Neural cell (in vitro differentiated cells): ENCODE measurements around the gene PHACTR1. TPM values are rescaled to one million over a fixed set of nuclear protein-coding genes. Genes with fewer than 3 reads are reported as not detected.

ENCODE experiments used
- H2AFZ ChIP-seq: fragments of 200-600, 300-800 bp; sonication (generic), shearing (Covaris generic); 2 replicates; pipeline ENCODE4 v1.6.0; 2014; ENCODE audit warnings: low read depth, mild to moderate bottlenecking, antibody characterized with exemption, low read length, moderate library complexity
- H3F3A ChIP-seq: fragments of 200-600 bp; shearing (Covaris generic); 2 replicates; pipeline ENCODE4 v1.6.1; 2016; ENCODE audit warnings: mild to moderate bottlenecking, moderate library complexity, mixed read lengths, antibody characterized with exemption, low read length; ENCODE audit not compliant: insufficient read depth, poor library complexity, severe bottlenecking
- H3K27ac ChIP-seq: fragments of 200-600, 300-800 bp; sonication (generic), shearing (Covaris generic); 2 replicates; pipeline ENCODE4 v1.5.1; 2014; ENCODE audit warnings: mild to moderate bottlenecking, low read length, moderate library complexity
- H3K27me3 ChIP-seq: fragments of 300-800, 200-600 bp; sonication (generic), shearing (Covaris generic); 2 replicates; pipeline ENCODE4 v1.6.0; 2014; ENCODE audit warnings: mild to moderate bottlenecking, low read depth, low read length, moderate library complexity; ENCODE audit not compliant: insufficient read depth
- H3K36me3 ChIP-seq: fragments of 300-800, 200-600 bp; sonication (generic), shearing (Covaris generic); 2 replicates; pipeline ENCODE4 v1.5.1; 2014; ENCODE audit warnings: mild to moderate bottlenecking, antibody characterized with exemption, low read length, moderate library complexity; ENCODE audit not compliant: insufficient read depth
- H3K4me2 ChIP-seq: fragments of 300-800, 200-600 bp; sonication (generic), shearing (Covaris generic); 2 replicates; pipeline ENCODE4 v1.6.0; 2014; ENCODE audit warnings: mild to moderate bottlenecking, low read length
- H3K4me3 ChIP-seq: fragments of 300-800, 200-600 bp; sonication (generic), shearing (Covaris generic); 2 replicates; pipeline ENCODE4 v1.5.1; 2014; ENCODE audit warnings: mild to moderate bottlenecking, low read length, moderate library complexity
- H3K79me2 ChIP-seq: fragments of 200-600 bp; shearing (Covaris generic); replicated peaks from 2 replicates; pipeline ENCODE4 v1.6.0; 2014; ENCODE audit warnings: mild to moderate bottlenecking, low read length, moderate library complexity; ENCODE audit not compliant: insufficient read depth
- H3K9ac ChIP-seq: fragments of 300-800, 200-600 bp; sonication (generic), shearing (Covaris generic); 2 replicates; pipeline ENCODE4 v1.6.1; 2016; ENCODE audit warnings: mild to moderate bottlenecking, low read length, mixed read lengths
- H3K9me2 ChIP-seq: fragments of 200-600 bp; shearing (Covaris generic); 2 replicates; pipeline ENCODE4 v1.6.1; 2016; ENCODE audit warnings: mild to moderate bottlenecking, low read length, mixed read lengths; ENCODE audit not compliant: insufficient read depth
- H3K9me3 ChIP-seq: fragments of 200-600, 300-800 bp; sonication (generic), shearing (Covaris generic); 2 replicates; pipeline ENCODE4 v1.6.1; 2016; ENCODE audit warnings: mild to moderate bottlenecking, mixed run types, low read length, moderate library complexity, mixed read lengths
- H4K20me1 ChIP-seq: fragments of 200-600 bp; shearing (Covaris generic); 2 replicates; pipeline ENCODE4 v1.6.1; 2016; ENCODE audit warnings: mild to moderate bottlenecking, mixed run types; ENCODE audit not compliant: insufficient read depth
- EP300 ChIP-seq: fragments of 450-650 bp; conservative IDR thresholded peaks from 2 replicates; pipeline ENCODE4 v1.6.1; 2014; ENCODE audit warnings: antibody characterized with exemption, mild to moderate bottlenecking, moderate library complexity; ENCODE audit not compliant: poor library complexity, severe bottlenecking
- EZH2 ChIP-seq: fragments of 200-600, 300-800 bp; shearing (Covaris generic), sonication (generic); IDR thresholded peaks from 2 replicates; pipeline ENCODE4 v1.6.1; 2014; ENCODE audit warnings: antibody characterized with exemption, low read length, borderline replicate concordance, mild to moderate bottlenecking; ENCODE audit not compliant: insufficient read depth, poor library complexity, severe bottlenecking
- MXI1 ChIP-seq: fragments of 450-650 bp; conservative IDR thresholded peaks from 2 replicates; pipeline ENCODE4 v1.6.1; 2014; ENCODE audit warnings: antibody characterized with exemption, mild to moderate bottlenecking; ENCODE audit not compliant: poor library complexity, severe bottlenecking
- POLR2AphosphoS5 ChIP-seq: IDR thresholded peaks from 2 replicates; pipeline ENCODE4 v1.6.1; 2012
- RAD21 ChIP-seq: fragments of 450-650 bp; conservative IDR thresholded peaks from 2 replicates; pipeline ENCODE4 v1.6.1; 2014; ENCODE audit warnings: antibody characterized with exemption, mild to moderate bottlenecking, moderate library complexity
- SMC3 ChIP-seq: fragments of 450-650 bp; conservative IDR thresholded peaks from 2 replicates; pipeline ENCODE4 v1.6.1; 2014; ENCODE audit warnings: antibody characterized with exemption, mild to moderate bottlenecking, moderate library complexity; ENCODE audit not compliant: poor library complexity
- TAF1 ChIP-seq: IDR thresholded peaks from 2 replicates; pipeline ENCODE4 v1.6.1; 2012; ENCODE audit warnings: low read depth
- polyA plus RNA-seq: library from polyadenylated mRNA; depleted of rRNA; stranded (reverse); fragments of >200 nt; gene quantifications from 2 replicates; pipeline ENCODE4 v1.2.3, GENCODE V29; 2014
- TF ChIP-seq, protein P1 (sequence below): fragments of 450-650 bp; IDR thresholded peaks from 2 replicates; pipeline ENCODE4 v1.5.1; 2014; ENCODE audit warnings: antibody characterized with exemption, mild to moderate bottlenecking, moderate library complexity; ENCODE audit not compliant: poor library complexity, severe bottlenecking
- TF ChIP-seq, protein P2 (sequence below): IDR thresholded peaks from 2 replicates; pipeline ENCODE4 v1.6.1; 2012; ENCODE audit warnings: borderline replicate concordance

PHACTR1 gene
- polyA plus RNA-seq, 1 donor from 2014 or later, result 7.8 TPM

DNA sequence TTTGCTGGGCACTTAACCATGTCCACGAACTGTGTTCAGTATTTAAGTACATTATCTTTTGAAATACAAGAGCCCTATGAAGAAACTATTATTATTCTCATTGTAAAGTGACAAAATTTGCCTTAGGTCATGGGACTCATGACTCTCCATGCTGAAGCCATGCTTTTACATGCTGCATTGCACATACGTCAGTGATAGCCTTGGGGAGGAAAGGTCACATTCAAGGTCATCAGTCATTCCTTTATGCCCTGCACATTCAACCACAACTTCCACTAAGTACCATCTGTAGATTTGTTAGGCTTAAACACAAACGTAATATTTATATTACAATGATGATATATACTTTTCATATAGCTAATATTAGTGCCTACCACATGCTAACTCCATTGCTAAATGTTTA, 319.0 kb downstream of the PHACTR1 start:
- Histone ChIP-seq H3K27ac (no peak overlapping the region), H2AFZ (no peak overlapping the region), H4K20me1 (no peaks in the 10 kb centered on the region), H3K9ac (no peak overlapping the region), H3K27me3 (no peaks in the 10 kb centered on the region), H3K9me2 (no peaks in the 10 kb centered on the region), H3F3A (no peaks in the 10 kb centered on the region), H3K4me2 (no peak overlapping the region), H3K36me3 (no peaks in the 10 kb centered on the region), H3K4me3 (no peak overlapping the region), H3K79me2 (no peaks in the 10 kb centered on the region), H3K9me3 (no peaks in the 10 kb centered on the region)
- TF ChIP-seq, protein P1, sequence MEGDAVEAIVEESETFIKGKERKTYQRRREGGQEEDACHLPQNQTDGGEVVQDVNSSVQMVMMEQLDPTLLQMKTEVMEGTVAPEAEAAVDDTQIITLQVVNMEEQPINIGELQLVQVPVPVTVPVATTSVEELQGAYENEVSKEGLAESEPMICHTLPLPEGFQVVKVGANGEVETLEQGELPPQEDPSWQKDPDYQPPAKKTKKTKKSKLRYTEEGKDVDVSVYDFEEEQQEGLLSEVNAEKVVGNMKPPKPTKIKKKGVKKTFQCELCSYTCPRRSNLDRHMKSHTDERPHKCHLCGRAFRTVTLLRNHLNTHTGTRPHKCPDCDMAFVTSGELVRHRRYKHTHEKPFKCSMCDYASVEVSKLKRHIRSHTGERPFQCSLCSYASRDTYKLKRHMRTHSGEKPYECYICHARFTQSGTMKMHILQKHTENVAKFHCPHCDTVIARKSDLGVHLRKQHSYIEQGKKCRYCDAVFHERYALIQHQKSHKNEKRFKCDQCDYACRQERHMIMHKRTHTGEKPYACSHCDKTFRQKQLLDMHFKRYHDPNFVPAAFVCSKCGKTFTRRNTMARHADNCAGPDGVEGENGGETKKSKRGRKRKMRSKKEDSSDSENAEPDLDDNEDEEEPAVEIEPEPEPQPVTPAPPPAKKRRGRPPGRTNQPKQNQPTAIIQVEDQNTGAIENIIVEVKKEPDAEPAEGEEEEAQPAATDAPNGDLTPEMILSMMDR, result no peak

DNA sequence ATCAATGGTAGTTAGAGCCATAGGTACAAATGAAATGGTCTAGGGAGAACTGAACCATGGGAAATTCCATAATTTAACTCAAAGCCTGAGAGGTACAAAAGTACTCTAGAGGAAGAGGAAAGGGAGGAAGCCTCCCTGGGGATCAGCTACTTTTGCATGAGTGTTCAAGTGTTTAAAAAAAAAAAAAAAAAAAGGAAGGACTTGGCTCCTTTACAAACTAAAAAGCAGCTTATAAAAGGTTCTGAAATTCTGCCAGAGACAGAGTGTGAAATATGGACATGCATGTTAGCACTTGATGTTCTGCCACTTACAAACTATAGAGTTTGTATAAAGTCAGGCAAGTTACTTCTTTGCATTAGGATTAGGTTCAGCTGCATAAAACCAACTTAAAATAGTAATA, 321.7 kb downstream of the PHACTR1 start:
- Histone ChIP-seq H3K4me2 (no peak overlapping the region), H4K20me1 (no peaks in the 10 kb centered on the region), H3K4me3 (no peak overlapping the region), H3K36me3 (no peaks in the 10 kb centered on the region), H3K9ac (no peak overlapping the region), H3K9me2 (no peaks in the 10 kb centered on the region), H3K27ac (no peak overlapping the region), H3F3A (no peaks in the 10 kb centered on the region), H3K27me3 (no peaks in the 10 kb centered on the region), H3K9me3 (no peaks in the 10 kb centered on the region), H3K79me2 (no peaks in the 10 kb centered on the region), H2AFZ (no peak overlapping the region)
- TF ChIP-seq EZH2 (no peak), RAD21 (no peak), SMC3 (no peak), TAF1 (no peak), EP300 (no peak), POLR2AphosphoS5 (no peak), MXI1 (no peak)
- TF ChIP-seq, protein P2, sequence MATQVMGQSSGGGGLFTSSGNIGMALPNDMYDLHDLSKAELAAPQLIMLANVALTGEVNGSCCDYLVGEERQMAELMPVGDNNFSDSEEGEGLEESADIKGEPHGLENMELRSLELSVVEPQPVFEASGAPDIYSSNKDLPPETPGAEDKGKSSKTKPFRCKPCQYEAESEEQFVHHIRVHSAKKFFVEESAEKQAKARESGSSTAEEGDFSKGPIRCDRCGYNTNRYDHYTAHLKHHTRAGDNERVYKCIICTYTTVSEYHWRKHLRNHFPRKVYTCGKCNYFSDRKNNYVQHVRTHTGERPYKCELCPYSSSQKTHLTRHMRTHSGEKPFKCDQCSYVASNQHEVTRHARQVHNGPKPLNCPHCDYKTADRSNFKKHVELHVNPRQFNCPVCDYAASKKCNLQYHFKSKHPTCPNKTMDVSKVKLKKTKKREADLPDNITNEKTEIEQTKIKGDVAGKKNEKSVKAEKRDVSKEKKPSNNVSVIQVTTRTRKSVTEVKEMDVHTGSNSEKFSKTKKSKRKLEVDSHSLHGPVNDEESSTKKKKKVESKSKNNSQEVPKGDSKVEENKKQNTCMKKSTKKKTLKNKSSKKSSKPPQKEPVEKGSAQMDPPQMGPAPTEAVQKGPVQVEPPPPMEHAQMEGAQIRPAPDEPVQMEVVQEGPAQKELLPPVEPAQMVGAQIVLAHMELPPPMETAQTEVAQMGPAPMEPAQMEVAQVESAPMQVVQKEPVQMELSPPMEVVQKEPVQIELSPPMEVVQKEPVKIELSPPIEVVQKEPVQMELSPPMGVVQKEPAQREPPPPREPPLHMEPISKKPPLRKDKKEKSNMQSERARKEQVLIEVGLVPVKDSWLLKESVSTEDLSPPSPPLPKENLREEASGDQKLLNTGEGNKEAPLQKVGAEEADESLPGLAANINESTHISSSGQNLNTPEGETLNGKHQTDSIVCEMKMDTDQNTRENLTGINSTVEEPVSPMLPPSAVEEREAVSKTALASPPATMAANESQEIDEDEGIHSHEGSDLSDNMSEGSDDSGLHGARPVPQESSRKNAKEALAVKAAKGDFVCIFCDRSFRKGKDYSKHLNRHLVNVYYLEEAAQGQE, result no peak
- TF ChIP-seq, protein P1, result no peak
